NT2/D1 (cell line): Measurements from ENCODE around the gene SIL1.
"Not testable (repeated sequence)": the region's sequence is repeated elsewhere in the genome, so short reads cannot be mapped to it uniquely, and the experiment has no call there.

Source experiments
- DNase-seq: peaks from one replicate; pipeline ENCODE4 v3.0.0-alpha.2; 2011; ENCODE audit warnings: low read depth, low spot score
- H3K27me3 ChIP-seq: 2 replicates; pipeline ENCODE4 v1.6.0; 2011; ENCODE audit warnings: mild to moderate bottlenecking; ENCODE audit not compliant: insufficient read length, insufficient read depth
- H3K36me3 ChIP-seq: 2 replicates; pipeline ENCODE4 v1.6.1; 2011; ENCODE audit warnings: mild to moderate bottlenecking, low read length, mixed read lengths; ENCODE audit not compliant: insufficient read depth, insufficient read length
- H3K4me1 ChIP-seq: 2 replicates; pipeline ENCODE4 v1.5.1; 2011; ENCODE audit not compliant: insufficient read depth, insufficient read length
- H3K4me3 ChIP-seq: 2 replicates; pipeline ENCODE4 v1.5.1; 2011; ENCODE audit warnings: low read depth; ENCODE audit not compliant: insufficient read length
- H3K9ac ChIP-seq: 2 replicates; pipeline ENCODE4 v1.6.0; 2011; ENCODE audit warnings: low read depth; ENCODE audit not compliant: insufficient read length
- H3K9me3 ChIP-seq: 2 replicates; pipeline ENCODE4 v1.5.1; 2011; ENCODE audit warnings: mild to moderate bottlenecking, low read length; ENCODE audit not compliant: insufficient read depth
- SUZ12 ChIP-seq: IDR thresholded peaks from 2 replicates; pipeline ENCODE4 v1.6.1; 2011; ENCODE audit not compliant: insufficient read length, insufficient read depth; ENCODE audit errors: extremely low read depth
- YY1 ChIP-seq: IDR thresholded peaks from 2 replicates; pipeline ENCODE4 v1.6.1; 2011; ENCODE audit not compliant: insufficient read length, insufficient read depth
- ZNF274 ChIP-seq: IDR thresholded peaks from 2 replicates; pipeline ENCODE4 v1.6.1; 2011; ENCODE audit warnings: mild to moderate bottlenecking, low read depth, low read length

Gene SIL1

DNA sequence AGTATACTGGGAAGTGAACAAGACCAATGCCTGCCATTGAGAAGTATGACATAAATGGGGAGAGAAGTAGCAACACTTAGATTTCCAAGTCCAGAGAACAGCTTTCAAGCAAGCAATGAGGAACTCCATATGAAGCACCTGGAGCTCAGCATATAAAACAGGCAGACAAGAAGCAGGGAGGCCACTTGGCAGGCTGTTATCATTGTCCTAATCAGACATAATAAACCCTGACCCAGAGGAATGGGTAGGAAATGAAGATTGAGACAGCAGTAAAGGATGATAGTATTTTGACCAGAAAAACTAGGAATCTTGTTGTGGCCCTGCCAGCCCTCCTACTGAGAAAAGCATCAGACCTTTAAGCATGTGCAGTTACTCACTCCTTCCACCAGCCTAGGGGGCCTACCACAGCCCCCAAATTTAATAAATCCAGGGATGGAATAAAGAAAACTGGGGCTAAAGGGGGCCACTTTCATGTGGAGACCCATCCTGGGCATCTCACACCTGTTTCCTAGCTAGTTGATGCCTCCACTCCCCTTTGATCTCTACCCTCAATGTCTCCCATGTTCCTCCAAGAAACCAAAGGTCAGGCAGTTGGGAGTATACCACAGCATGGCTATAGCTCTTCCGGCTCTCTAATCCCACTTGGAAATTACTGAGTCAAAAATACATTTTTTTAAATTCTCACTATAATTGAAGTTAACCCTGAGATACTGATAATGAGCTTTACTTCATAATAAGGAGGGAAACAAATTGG lies 135.1 kb downstream of the SIL1 start:
- Histone ChIP-seq H3K4me3 (no peak overlapping the region), H3K36me3 (no peaks in the 10 kb centered on the region), H3K9ac (no peak overlapping the region), H3K4me1 (peaks cover 7% of the 10 kb centered on the region), H3K27me3 (no peaks in the 10 kb centered on the region), H3K9me3 (no peaks in the 10 kb centered on the region)
- DNase-seq, result no peak
- TF ChIP-seq SUZ12 (no peak), ZNF274 (no peak)

DNA sequence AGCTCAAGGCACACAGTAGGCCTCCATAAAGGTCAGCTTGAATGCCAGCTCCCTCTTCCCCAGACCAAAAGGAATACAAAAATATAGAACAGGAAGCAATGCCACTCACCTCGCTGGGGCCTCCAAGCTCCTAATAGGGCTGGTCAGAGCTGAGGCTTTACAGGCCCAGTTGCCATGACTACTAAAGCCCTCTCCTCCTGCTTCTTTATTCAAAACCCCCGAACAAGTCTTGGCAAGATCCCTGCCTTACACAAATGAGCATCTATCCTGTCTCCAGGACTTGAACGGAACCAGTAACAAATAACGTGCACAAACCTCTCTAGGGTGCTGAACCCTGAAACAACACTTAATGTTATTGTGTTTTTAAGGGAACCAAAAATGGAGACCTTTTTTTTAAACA lies 136.3 kb downstream of the SIL1 start:
- H3K4me3 ChIP-seq, result no peak overlapping the region
- peak; percentile 25 for DNase-seq
- no peak for TF ChIP-seq SUZ12
- no peak for TF ChIP-seq ZNF274
- no peak for TF ChIP-seq YY1
- H3K9ac ChIP-seq, result no peak overlapping the region
- no peaks in the 10 kb centered on the region for H3K27me3 ChIP-seq
- peaks cover 7% of the 10 kb centered on the region for H3K4me1 ChIP-seq
- H3K9me3 ChIP-seq, result no peaks in the 10 kb centered on the region
- no peaks in the 10 kb centered on the region for H3K36me3 ChIP-seq

DNA sequence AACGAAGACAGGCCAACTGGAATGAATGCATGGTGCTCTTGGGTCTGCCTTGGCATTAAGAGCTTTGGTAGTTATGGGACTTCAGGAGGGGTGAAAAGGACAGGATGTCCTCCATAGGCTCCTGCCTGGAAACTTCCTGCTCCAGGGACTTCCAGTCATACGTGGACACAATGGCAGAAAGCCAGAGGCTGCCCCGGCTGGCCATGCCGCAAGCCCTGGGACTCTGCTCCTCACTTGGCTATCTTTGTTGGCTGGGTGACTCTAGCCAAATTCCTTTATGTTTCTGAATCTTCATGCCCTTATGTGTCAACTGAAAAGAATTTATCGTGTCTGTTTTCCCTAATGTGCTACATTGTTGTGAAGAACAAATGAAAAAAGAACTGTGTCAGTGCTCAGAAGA lies 136.9 kb downstream of the SIL1 start:
- peaks cover 7% of the 10 kb centered on the region for H3K4me1 ChIP-seq
- no peak for DNase-seq
- H3K9ac ChIP-seq, result no peak overlapping the region
- H3K36me3 ChIP-seq, result no peaks in the 10 kb centered on the region
- no peaks in the 10 kb centered on the region for H3K9me3 ChIP-seq
- no peak for TF ChIP-seq SUZ12
- TF ChIP-seq YY1, result no peak
- no peak for TF ChIP-seq ZNF274
- H3K4me3 ChIP-seq, result no peak overlapping the region
- H3K27me3 ChIP-seq, result no peaks in the 10 kb centered on the region

DNA sequence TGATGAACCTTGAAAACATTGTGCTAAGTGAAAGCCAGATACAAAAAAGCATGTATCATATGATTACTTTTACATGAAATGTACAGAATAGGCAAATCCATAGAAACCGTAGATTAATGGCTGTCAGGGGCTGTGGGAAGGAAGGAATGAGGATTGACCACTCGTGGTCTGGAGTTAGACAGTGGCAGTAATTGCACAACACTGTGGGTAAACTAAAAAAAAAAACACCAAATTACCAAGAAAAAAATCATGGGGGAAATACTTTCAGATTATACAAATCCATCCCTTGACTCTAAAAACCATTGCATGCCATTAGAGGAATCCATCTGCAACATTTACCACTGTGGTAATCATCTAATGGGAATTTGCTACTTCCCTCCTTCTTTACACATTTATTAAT lies 140.0 kb downstream of the SIL1 start:
- Histone ChIP-seq H3K36me3 (no peaks in the 10 kb centered on the region), H3K27me3 (no peaks in the 10 kb centered on the region), H3K4me3 (no peak overlapping the region), H3K9ac (no peak overlapping the region), H3K4me1 (peaks cover 3% of the 10 kb centered on the region), H3K9me3 (peaks cover 7% of the 10 kb centered on the region; the same call in 1 of the 2 replicates)
- no peak for DNase-seq
- TF ChIP-seq SUZ12 (no peak), YY1 (no peak), ZNF274 (no peak)

GRCh38 chr5:139057045-139057939 lies 140.9 kb downstream of the SIL1 start:
- not testable (repeated sequence) for H3K9ac ChIP-seq, H3K27me3 ChIP-seq, H3K4me3 ChIP-seq, H3K9me3 ChIP-seq, H3K4me1 ChIP-seq, H3K36me3 ChIP-seq, DNase-seq

GRCh38 chr5:139052975-139053374 lies 145.2 kb downstream of the SIL1 start:
- TF ChIP-seq ZNF274 (no peak), YY1 (no peak), SUZ12 (no peak)
- no peaks in the 10 kb centered on the region for H3K4me1 ChIP-seq

GRCh38 chr5:139051392-139051791 lies 146.8 kb downstream of the SIL1 start:
- no peak overlapping the region for H3K9ac ChIP-seq
- no peaks in the 10 kb centered on the region for H3K27me3 ChIP-seq
- H3K36me3 ChIP-seq, result no peaks in the 10 kb centered on the region
- no peak overlapping the region for H3K4me3 ChIP-seq
- DNase-seq, result no peak
- no peaks in the 10 kb centered on the region for H3K4me1 ChIP-seq
- TF ChIP-seq SUZ12 (no peak), ZNF274 (no peak), YY1 (no peak)
- H3K9me3 ChIP-seq, result peaks cover 7% of the 10 kb centered on the region; the same call in 1 of the 2 replicates

More at GRCh38 chr5:139052975-139053374, 145.2 kb downstream of the SIL1 start:
- H3K4me3 ChIP-seq, result no peak overlapping the region
- H3K36me3 ChIP-seq, result no peaks in the 10 kb centered on the region
- H3K9me3 ChIP-seq, result peaks cover 7% of the 10 kb centered on the region; the same call in 1 of the 2 replicates
- no peaks in the 10 kb centered on the region for H3K27me3 ChIP-seq
- no peak for DNase-seq
- H3K9ac ChIP-seq, result no peak overlapping the region
